Measurements from ENCODE around the gene C6orf120. TPM values are rescaled to one million over a fixed set of nuclear protein-coding genes. Genes with fewer than 3 reads are reported as not detected.

Gene C6orf120
- total RNA-seq, 1 experiment from 2014 or later = 12.5 TPM

DNA sequence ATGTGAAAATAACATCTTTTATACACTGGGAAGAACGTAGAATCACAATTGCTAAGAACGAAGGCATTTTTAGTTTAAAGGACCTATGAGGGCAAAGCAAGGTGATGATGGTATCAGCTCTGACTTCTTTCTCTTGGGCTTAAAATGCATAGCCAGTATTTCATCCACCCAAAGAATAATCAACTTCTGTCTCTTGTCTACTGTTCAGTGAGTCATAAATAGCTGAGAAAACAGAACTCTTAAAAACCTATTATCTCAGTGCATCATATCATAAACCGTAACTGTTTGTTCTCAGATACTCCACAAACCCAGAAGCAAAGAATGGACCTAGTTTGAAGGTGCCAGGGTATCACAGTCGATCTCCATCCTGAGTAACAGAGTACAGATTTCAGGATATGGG is 17.2 kb downstream of the C6orf120 start:
- intact Hi-C loops (cut with micrococcal nuclease; ENCODE audit: unreplicated experiment) = no loop called here
- Histone ChIP-seq H3K27ac (no peak overlapping the region), H3K9me3 (ENCODE audit: insufficient read depth, low read depth) (no peaks in the 10 kb centered on the region), H3K4me3 (no peak overlapping the region), H3K9me2 (ENCODE audit: insufficient read depth) (no peaks in the 10 kb centered on the region), H3K27me3 (ENCODE audit: insufficient read depth, low read depth) (no peaks in the 10 kb centered on the region), H3K36me3 (ENCODE audit: low read depth) (peaks cover 14% of the 10 kb centered on the region; the same call in 1 of the 2 replicates), H4K20me1 (ENCODE audit: insufficient read depth) (peaks cover 11% of the 10 kb centered on the region), H3F3A (ENCODE audit: insufficient read depth, low read depth) (peaks cover 14% of the 10 kb centered on the region; the same call in 1 of the 2 replicates), H3K4me1 (replicated peaks; ENCODE audit: insufficient read depth) (peaks cover 26% of the 10 kb centered on the region), H3K4me2 (no peak overlapping the region), H3K79me2 (ENCODE audit: low read depth) (peaks cover 48% of the 10 kb centered on the region), H2AFZ (no peak overlapping the region)
- no peak for TF ChIP-seq EZH2 (IDR thresholded peaks at IDR 0.05; ENCODE audit: low read depth)
- TF ChIP-seq, protein P1, sequence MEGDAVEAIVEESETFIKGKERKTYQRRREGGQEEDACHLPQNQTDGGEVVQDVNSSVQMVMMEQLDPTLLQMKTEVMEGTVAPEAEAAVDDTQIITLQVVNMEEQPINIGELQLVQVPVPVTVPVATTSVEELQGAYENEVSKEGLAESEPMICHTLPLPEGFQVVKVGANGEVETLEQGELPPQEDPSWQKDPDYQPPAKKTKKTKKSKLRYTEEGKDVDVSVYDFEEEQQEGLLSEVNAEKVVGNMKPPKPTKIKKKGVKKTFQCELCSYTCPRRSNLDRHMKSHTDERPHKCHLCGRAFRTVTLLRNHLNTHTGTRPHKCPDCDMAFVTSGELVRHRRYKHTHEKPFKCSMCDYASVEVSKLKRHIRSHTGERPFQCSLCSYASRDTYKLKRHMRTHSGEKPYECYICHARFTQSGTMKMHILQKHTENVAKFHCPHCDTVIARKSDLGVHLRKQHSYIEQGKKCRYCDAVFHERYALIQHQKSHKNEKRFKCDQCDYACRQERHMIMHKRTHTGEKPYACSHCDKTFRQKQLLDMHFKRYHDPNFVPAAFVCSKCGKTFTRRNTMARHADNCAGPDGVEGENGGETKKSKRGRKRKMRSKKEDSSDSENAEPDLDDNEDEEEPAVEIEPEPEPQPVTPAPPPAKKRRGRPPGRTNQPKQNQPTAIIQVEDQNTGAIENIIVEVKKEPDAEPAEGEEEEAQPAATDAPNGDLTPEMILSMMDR (conservative IDR thresholded peaks at IDR 0.05) = no peak
- no peak for DNase-seq
- BruUV-seq (replicated peaks) = no TSS peak
- ChIA-PET POLR2A (ENCODE audit: unreplicated experiment) (no interaction called here), CTCF (no interaction called here)

DNA sequence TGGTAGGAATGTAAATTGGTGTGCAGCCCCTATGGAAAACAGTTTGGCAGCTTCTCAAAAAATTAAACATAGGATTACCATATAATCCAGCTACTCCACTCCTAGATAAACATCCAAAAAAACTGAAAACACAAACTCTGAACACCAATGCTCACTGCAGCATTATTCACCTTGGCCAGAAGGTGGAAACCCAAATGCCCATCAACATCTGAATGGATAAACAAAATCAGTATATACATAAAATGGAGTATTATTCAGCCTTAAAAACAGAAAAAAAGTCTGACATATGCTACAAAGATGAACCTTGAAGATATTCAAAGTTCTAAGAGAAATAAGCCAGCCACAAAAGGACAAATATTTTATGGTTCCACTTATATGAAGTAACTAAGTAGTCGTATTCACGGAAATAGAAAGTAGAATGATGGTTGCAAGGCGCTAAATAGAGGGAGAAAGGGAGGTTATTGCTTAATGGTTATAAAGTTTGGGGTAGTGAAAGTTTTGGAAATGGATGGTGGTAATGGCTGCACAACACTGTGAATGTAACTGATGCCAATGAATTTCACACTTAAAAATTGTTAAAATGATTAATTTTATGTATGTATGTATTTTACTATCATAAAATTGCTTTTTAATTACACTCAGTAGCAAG is 18.4 kb downstream of the C6orf120 start:
- DNase-seq = no peak
- H2AFZ ChIP-seq = no peak overlapping the region
- CTCF ChIA-PET = no interaction called here
- no peaks in the 10 kb centered on the region for H3K27me3 ChIP-seq (ENCODE audit: insufficient read depth, low read depth)
- H3K27ac ChIP-seq = no peak overlapping the region
- H3K9me2 ChIP-seq (ENCODE audit: insufficient read depth) = no peaks in the 10 kb centered on the region
- peaks cover 28% of the 10 kb centered on the region for H3K4me1 ChIP-seq (replicated peaks; ENCODE audit: insufficient read depth)
- H3K4me2 ChIP-seq = no peak overlapping the region
- intact Hi-C loops (cut with micrococcal nuclease; ENCODE audit: unreplicated experiment) = no loop called here
- H3K4me3 ChIP-seq = no peak overlapping the region
- peaks cover 21% of the 10 kb centered on the region; the same call in 1 of the 2 replicates for H3F3A ChIP-seq (ENCODE audit: insufficient read depth, low read depth)
- TF ChIP-seq, protein P1 (conservative IDR thresholded peaks at IDR 0.05) = peak; percentile 19; the same call in 1 of the 2 replicates
- no peak for TF ChIP-seq EZH2 (IDR thresholded peaks at IDR 0.05; ENCODE audit: low read depth)
- H3K9me3 ChIP-seq (ENCODE audit: insufficient read depth, low read depth) = no peaks in the 10 kb centered on the region
- peaks cover 48% of the 10 kb centered on the region for H3K79me2 ChIP-seq (ENCODE audit: low read depth)
- BruUV-seq (replicated peaks) = no TSS peak
- peaks cover 13% of the 10 kb centered on the region; the same call in 1 of the 2 replicates for H3K36me3 ChIP-seq (ENCODE audit: low read depth)
- POLR2A ChIA-PET (ENCODE audit: unreplicated experiment) = no interaction called here
- H4K20me1 ChIP-seq (ENCODE audit: insufficient read depth) = peaks cover 11% of the 10 kb centered on the region

DNA sequence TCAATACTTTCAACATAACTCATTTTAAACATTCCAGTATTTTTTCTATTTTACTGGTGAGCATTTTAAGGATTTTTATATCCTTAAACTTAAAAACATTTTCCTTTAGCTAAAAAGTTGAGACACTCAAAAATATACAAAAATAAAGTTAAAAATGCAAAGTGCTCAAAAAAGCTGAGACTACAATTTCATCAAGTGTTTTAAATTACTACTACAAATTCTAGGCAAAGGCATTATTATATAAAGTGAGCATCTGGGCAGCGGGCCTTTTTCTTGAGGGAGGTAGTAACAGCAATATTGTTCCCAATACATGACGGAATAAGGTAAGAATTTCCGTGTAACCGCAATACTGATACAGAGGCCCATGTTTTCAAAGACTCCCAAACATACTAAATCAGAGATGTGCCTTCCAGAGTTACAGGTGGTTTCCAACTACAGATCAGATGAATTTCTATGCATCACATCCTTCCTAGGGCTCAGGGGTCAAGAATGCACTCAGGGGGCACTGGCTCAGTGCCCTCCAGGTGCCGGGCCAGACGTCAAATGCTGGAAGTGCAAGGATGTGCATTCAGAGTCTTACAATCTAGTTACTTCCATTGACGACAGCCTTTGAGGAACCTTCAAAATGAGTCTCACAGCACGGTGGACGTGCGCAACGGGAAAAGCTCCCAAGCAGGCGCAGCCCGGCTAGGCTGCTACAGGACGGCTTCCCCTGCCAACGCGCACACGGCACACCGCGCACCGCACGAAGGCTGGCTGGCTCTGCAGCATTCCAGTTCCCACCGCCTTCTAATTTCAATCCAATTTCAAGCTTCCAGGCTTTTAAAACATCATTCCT is 20.7 kb downstream of the C6orf120 start:
- intact Hi-C loops (cut with micrococcal nuclease; ENCODE audit: unreplicated experiment) = loop anchor here (1.0 kb wide), 1 partner anchor 20 kb away; the partner anchor contains the start of genes C6orf120 and WDR27
- CTCF ChIA-PET = no interaction called here

More for the DNA sequence above, 20.7 kb downstream of the C6orf120 start:
- DNase-seq = peak; percentile 7 to 60
- 0 out of 2 replicates have a peak, but pooled peaks cover 3% of the 10 kb centered on the region for H3K36me3 ChIP-seq (ENCODE audit: low read depth)
- H3K4me1 ChIP-seq (replicated peaks; ENCODE audit: insufficient read depth) = peaks cover 34% of the 10 kb centered on the region
- peaks cover 25% of the 10 kb centered on the region; the same call in 1 of the 2 replicates for H3F3A ChIP-seq (ENCODE audit: insufficient read depth, low read depth)
- H2AFZ ChIP-seq = peak overlapping the region; percentile 81
- H3K4me3 ChIP-seq = peak overlapping the region; percentile 74
- POLR2A ChIA-PET (ENCODE audit: unreplicated experiment) = no interaction called here
- H3K27me3 ChIP-seq (ENCODE audit: insufficient read depth, low read depth) = no peaks in the 10 kb centered on the region
- H3K9me2 ChIP-seq (ENCODE audit: insufficient read depth) = no peaks in the 10 kb centered on the region
- BruUV-seq (replicated peaks) = TSS peak; percentile 79
- H3K79me2 ChIP-seq (ENCODE audit: low read depth) = peaks cover 48% of the 10 kb centered on the region
- peak overlapping the region; percentile 34 for H3K27ac ChIP-seq
- H3K4me2 ChIP-seq = peak overlapping the region; percentile 99
- TF ChIP-seq EZH2 (IDR thresholded peaks at IDR 0.05; ENCODE audit: low read depth) = no peak
- TF ChIP-seq, protein P1 (conservative IDR thresholded peaks at IDR 0.05) = no peak
- H4K20me1 ChIP-seq (ENCODE audit: insufficient read depth) = peaks cover 11% of the 10 kb centered on the region
- H3K9me3 ChIP-seq (ENCODE audit: insufficient read depth, low read depth) = no peaks in the 10 kb centered on the region

All from PC-9 (cell line).